HuH-7.5 (cell line): ENCODE measurements around the gene EPHA5.

ENCODE experiments used
- DNase-seq: peaks from one replicate; pipeline ENCODE4 v3.0.0; 2011; ENCODE audit warnings: low spot score

EPHA5 gene

GRCh38 chr4:65495439-65495838, 174.8 kb downstream of the EPHA5 start:
- no peak for DNase-seq

GRCh38 chr4:65482410-65482809, 187.9 kb downstream of the EPHA5 start:
- no peak for DNase-seq

- no peak for DNase-seq
These were observed 197.8 kb downstream of the EPHA5 start for GRCh38 chr4:65472531-65472930.

- no peak for DNase-seq
These were observed 203.1 kb downstream of the EPHA5 start for GRCh38 chr4:65467068-65467680.

GRCh38 chr4:65461781-65462180, 208.5 kb downstream of the EPHA5 start:
- no peak for DNase-seq

GRCh38 chr4:65457011-65457410, 213.3 kb downstream of the EPHA5 start:
- DNase-seq, result no peak

- no peak for DNase-seq
These were observed 213.7 kb downstream of the EPHA5 start for GRCh38 chr4:65456579-65456978.

GRCh38 chr4:65453398-65453797, 216.9 kb downstream of the EPHA5 start:
- no peak for DNase-seq

GRCh38 chr4:65450899-65451298, 219.4 kb downstream of the EPHA5 start:
- no peak for DNase-seq

- DNase-seq, result no peak
These were observed 233.2 kb downstream of the EPHA5 start for GRCh38 chr4:65437102-65437501.

GRCh38 chr4:65422109-65422508, 248.2 kb downstream of the EPHA5 start:
- no peak for DNase-seq

- DNase-seq, result no peak
These were observed 250.3 kb downstream of the EPHA5 start for GRCh38 chr4:65420036-65420435.

GRCh38 chr4:65416891-65417290, 253.4 kb downstream of the EPHA5 start:
- DNase-seq, result no peak

GRCh38 chr4:65407483-65407882, 262.8 kb downstream of the EPHA5 start:
- DNase-seq, result no peak

GRCh38 chr4:65401083-65401482, 269.2 kb downstream of the EPHA5 start:
- DNase-seq, result no peak

- no peak for DNase-seq
These were observed 271.2 kb downstream of the EPHA5 start for GRCh38 chr4:65399084-65399483.

GRCh38 chr4:65393078-65393477, 277.2 kb downstream of the EPHA5 start:
- no peak for DNase-seq

GRCh38 chr4:65392488-65392887, 277.8 kb downstream of the EPHA5 start:
- no peak for DNase-seq

- DNase-seq, result peak; percentile 3
These were observed 278.5 kb downstream of the EPHA5 start for GRCh38 chr4:65391814-65392213.

- DNase-seq, result peak; percentile 3
These were observed 278.9 kb downstream of the EPHA5 start for GRCh38 chr4:65391382-65391781.

- no peak for DNase-seq
These were observed 283.4 kb downstream of the EPHA5 start for GRCh38 chr4:65386927-65387326.

GRCh38 chr4:65383589-65384305, 286.5 kb downstream of the EPHA5 start:
- no peak for DNase-seq

GRCh38 chr4:65381648-65382047, 288.6 kb downstream of the EPHA5 start:
- no peak for DNase-seq

GRCh38 chr4:65370709-65371108, 299.6 kb downstream of the EPHA5 start:
- DNase-seq, result no peak
